Stomach (tissue), 9 donors: ENCODE data around the gene SNAPC5. TPM values are rescaled to one million over a fixed set of nuclear protein-coding genes. Genes with fewer than 3 reads are reported as not detected.

Source experiments
- DNase-seq, 2 donors: peaks; one replicate each; pipeline versions ENCODE4 v3.0.0 to v3.0.0-alpha.2; 2013 to 2019
- H3K27ac ChIP-seq, 5 donors: fragments of 200-600 bp in 4 of 5; sonication (generic) in 4 of 5; one replicate each; pipeline ENCODE4 v1.5.1; 2013 to 2019; ENCODE audit warnings: mild to moderate bottlenecking in 1 of 5, moderate library complexity in 1 of 5
- H3K27me3 ChIP-seq, 3 donors: fragments of 200-600 bp; sonication (generic); one replicate each; pipeline ENCODE4 v1.5.1; 2017 to 2019; ENCODE audit warnings: mixed run types in 1 of 3
- H3K36me3 ChIP-seq, 4 donors: fragments of 200-600 bp; sonication (generic); 1 replicate in 3 of 4; 2 replicates in 1 of 4; pipeline ENCODE4 v1.5.1; 2016 to 2019
- H3K4me1 ChIP-seq, 4 donors: fragments of 200-600 bp; sonication (generic); one replicate each; pipeline ENCODE4 v1.5.1; 2016 to 2019
- H3K4me3 ChIP-seq, 4 donors: fragments of 200-600 bp; sonication (generic) in 3 of 4; one replicate each; pipeline ENCODE4 v1.5.1; 2016 to 2019; ENCODE audit warnings: mild to moderate bottlenecking in 1 of 4
- H3K9me3 ChIP-seq, 4 donors: fragments of 200-600 bp; sonication (generic); one replicate each; pipeline ENCODE4 v1.5.1; 2016 to 2019
- EP300 ChIP-seq: sonication (generic); formaldehyde crosslinking; IDR thresholded peaks from one replicate; pipeline ENCODE4 v1.6.1; 2017; ENCODE audit warnings: antibody characterized with exemption
- POLR2A ChIP-seq, 4 donors: fragments of 450-650 bp; IDR thresholded peaks; one replicate each; pipeline ENCODE4 v1.6.1; 2016; ENCODE audit warnings: antibody characterized with exemption in 4 of 4, control low read depth in 2 of 4, mild to moderate bottlenecking in 1 of 4, moderate library complexity in 1 of 4
- POLR2AphosphoS5 ChIP-seq, 3 donors: sonication (generic); formaldehyde crosslinking; IDR thresholded peaks; one replicate each; pipeline ENCODE4 v1.6.1; 2016; ENCODE audit warnings: antibody characterized with exemption in 3 of 3
- WGBS, 5 donors: extraction: QIAGEN DNeasy Blood & Tissue Kit in 3 of 5; methylation state at CpG; one replicate each; pipeline versions ENCODE4 v1.1.5 to v1.1.7; 2013 to 2018; 5-methylcytosine and 5-hydroxymethylcytosine counted together
- intact Hi-C: fragments of 100-400 bp; cut with DNase I; formaldehyde crosslinking; loops from one replicate; pipeline ENCODE4 v1.15.1; 2023; ENCODE audit warnings: low total_unique reads
- polyA plus RNA-seq, 3 donors: library from polyadenylated mRNA; stranded (reverse); fragments of 200-250 nt; gene quantifications; one replicate each; pipeline ENCODE4 v1.2.3, GENCODE V29; 2013
- total RNA-seq, 5 donors: library from RNA; depleted of rRNA; stranded (reverse); fragments of >200 nt; gene quantifications; one replicate each; pipeline versions ENCODE4 v1.1.0 to v1.2.3, GENCODE V29; 2014 to 2016
- TF ChIP-seq, protein P1 (sequence below), 7 experiments: fragments of 450-650 bp in 4 of 7; fragments of 200-600 bp in 3 of 7; sonication (generic) in 3 of 7; IDR thresholded peaks; one replicate each; pipeline ENCODE4 v1.5.1; 2016 to 2019; ENCODE audit warnings: antibody characterized with exemption in 7 of 7, control low read depth in 2 of 7, mild to moderate bottlenecking in 1 of 7
- donor health status: healthy with polysubstance abuse.
- donor health status: Bipolar disorder and iron deficiency.
- donor health status: healthy.

Gene SNAPC5
- total and polyA plus RNA-seq, 8 donors = 2.3 to 49.0 (median 18.0) TPM

DNA sequence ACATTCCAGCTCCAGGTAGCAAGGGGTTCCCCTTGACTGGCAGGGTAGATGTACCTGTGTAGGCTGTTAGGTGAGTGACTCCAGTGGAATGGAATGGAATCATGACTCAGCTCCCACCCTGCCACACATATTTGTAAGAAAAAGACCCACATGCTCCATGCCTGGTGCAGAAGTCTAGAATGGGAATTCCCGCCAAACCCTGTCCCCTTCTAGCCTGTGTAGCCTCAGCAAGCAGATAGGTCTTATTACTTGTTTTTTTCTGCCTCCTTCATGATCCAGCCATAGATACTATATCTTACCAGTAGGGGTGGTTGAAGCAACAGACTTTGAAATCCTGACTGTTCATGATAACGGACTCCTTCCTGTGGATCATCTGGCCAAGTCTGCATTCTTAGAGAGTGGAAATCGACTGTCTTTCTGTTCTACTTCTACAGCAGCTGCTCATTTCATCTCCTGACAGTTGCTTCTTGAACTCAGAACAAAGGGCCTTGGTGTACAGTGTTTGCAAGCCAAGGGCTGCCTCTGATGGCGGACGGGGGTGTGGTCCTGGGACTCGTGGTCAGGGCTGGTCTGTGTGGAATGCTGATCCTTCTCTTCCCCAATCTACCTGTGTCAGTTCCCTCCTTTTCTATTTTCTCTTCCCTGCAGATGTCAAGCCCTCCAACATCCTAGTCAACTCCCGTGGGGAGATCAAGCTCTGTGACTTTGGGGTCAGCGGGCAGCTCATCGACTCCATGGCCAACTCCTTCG is 16.3 kb downstream of the SNAPC5 start:
- H3K36me3 ChIP-seq = peaks cover 14 to 45% (median 44%) of the 10 kb centered on the region in 4 donors
- intact Hi-C loops = no loop called here
- H3K9me3 ChIP-seq = no peaks in the 10 kb centered on the region
- H3K4me3 ChIP-seq = no peak overlapping the region
- TF ChIP-seq POLR2A (IDR thresholded peaks at IDR 0.05) (no peak), POLR2AphosphoS5 (IDR thresholded peaks at IDR 0.05) (no peak), EP300 (no peak)
- TF ChIP-seq, protein P1, sequence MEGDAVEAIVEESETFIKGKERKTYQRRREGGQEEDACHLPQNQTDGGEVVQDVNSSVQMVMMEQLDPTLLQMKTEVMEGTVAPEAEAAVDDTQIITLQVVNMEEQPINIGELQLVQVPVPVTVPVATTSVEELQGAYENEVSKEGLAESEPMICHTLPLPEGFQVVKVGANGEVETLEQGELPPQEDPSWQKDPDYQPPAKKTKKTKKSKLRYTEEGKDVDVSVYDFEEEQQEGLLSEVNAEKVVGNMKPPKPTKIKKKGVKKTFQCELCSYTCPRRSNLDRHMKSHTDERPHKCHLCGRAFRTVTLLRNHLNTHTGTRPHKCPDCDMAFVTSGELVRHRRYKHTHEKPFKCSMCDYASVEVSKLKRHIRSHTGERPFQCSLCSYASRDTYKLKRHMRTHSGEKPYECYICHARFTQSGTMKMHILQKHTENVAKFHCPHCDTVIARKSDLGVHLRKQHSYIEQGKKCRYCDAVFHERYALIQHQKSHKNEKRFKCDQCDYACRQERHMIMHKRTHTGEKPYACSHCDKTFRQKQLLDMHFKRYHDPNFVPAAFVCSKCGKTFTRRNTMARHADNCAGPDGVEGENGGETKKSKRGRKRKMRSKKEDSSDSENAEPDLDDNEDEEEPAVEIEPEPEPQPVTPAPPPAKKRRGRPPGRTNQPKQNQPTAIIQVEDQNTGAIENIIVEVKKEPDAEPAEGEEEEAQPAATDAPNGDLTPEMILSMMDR (IDR thresholded peaks at IDR 0.05) = no peak
- peaks cover 0 to 10% (median 0%) of the 10 kb centered on the region in 4 donors for H3K4me1 ChIP-seq
- WGBS, 5 donors = 89 to 95% (median 91%) methylated on average over 10 of the region's 10 CpGs
- DNase-seq = no peak
- H3K27ac ChIP-seq = no peak overlapping the region
- no peaks in the 10 kb centered on the region for H3K27me3 ChIP-seq

DNA sequence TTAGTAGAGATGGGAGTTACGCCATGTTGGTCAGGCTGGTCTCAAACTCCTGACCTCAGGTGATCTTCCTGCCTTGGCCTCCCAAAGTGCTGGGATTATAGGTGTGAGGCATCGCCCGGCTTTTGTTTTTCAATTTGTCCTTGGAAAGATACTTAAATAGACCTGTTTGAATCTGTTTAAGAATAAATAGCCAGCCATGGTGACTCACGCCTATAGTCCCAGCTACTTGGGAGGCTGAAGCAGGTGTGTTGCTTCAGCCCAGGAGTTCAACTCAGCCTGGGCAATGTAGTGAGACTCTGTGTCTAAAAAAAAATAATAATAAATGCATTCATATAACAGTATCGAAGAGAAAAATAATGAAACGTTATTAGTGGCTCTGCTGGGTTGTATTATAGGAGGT is 17.3 kb downstream of the SNAPC5 start:
- no peaks in the 10 kb centered on the region for H3K27me3 ChIP-seq
- intact Hi-C loops = no loop called here
- H3K4me1 ChIP-seq = peaks cover 0 to 10% (median 0%) of the 10 kb centered on the region in 4 donors
- H3K9me3 ChIP-seq = no peaks in the 10 kb centered on the region
- H3K36me3 ChIP-seq = peaks cover 12 to 35% (median 34%) of the 10 kb centered on the region in 4 donors
- WGBS, 5 donors = 80 to 97% (median 88%) methylated on average over 6 of the region's 6 CpGs
- TF ChIP-seq, protein P1 (IDR thresholded peaks at IDR 0.05) = no peak
- TF ChIP-seq POLR2AphosphoS5 (IDR thresholded peaks at IDR 0.05) (no peak), POLR2A (IDR thresholded peaks at IDR 0.05) (no peak), EP300 (no peak)
- H3K27ac ChIP-seq = no peak overlapping the region
- no peak for DNase-seq
- no peak overlapping the region for H3K4me3 ChIP-seq

DNA sequence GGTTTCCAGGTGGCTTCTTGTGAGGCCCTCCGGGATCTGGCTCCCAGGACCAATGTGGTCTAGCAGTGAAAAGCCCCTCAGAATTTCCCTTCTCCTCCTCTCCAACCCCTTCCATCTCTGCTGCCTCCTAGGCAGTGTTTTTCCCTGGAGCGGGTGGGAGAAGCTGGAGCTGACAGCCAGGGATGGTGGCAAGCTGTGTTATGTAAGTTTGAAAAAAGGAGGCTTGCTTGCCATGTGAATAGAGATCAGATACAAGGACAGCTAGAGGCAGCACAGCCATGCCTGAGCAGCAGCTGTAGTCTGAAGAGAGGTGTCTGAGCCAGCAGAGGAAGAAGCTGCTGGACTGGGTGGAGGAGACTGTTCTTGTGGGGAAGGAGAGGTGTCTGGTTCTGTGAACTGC is 20.6 kb downstream of the SNAPC5 start:
- Histone ChIP-seq H3K4me3 (no peak overlapping the region), H3K27me3 (no peaks in the 10 kb centered on the region), H3K27ac (no peak overlapping the region), H3K36me3 (peaks cover 3 to 14% (median 13%) of the 10 kb centered on the region in 4 donors), H3K9me3 (no peaks in the 10 kb centered on the region), H3K4me1 (peaks cover 0 to 12% (median 5%) of the 10 kb centered on the region in 4 donors)
- TF ChIP-seq, protein P1 (IDR thresholded peaks at IDR 0.05) = no peak
- TF ChIP-seq POLR2AphosphoS5 (IDR thresholded peaks at IDR 0.05) (no peak), POLR2A (IDR thresholded peaks at IDR 0.05) (no peak), EP300 (no peak)
- 85 to 100% (median 90%) methylated on average over 2 of the region's 2 CpGs for WGBS, 5 donors
- intact Hi-C loops = no loop called here
- DNase-seq = no peak

DNA sequence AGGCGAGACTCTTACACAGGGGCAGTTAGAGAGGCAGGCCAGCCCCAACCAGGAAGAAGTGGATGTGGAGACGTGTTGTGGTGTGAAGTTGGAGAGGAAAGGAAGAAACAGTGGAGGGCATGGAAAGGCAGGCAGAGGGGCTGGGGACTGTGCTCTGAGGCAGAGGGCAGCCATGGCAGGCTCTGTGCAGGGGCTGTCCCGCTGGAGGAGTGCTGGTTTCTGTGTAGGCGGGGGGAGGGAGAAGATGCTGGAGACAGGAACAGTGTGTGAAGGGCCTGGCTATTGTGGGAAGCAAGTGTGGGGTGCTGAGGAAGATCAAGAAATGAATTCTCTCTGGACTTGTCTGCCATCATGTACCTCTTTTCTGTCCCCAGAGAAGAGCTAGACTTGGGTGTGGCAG is 21.0 kb downstream of the SNAPC5 start:
- Histone ChIP-seq H3K4me1 (peaks cover 0 to 13% (median 5%) of the 10 kb centered on the region in 4 donors), H3K9me3 (no peaks in the 10 kb centered on the region), H3K4me3 (no peak overlapping the region), H3K27me3 (no peaks in the 10 kb centered on the region), H3K36me3 (peaks cover 0 to 9% (median 8%) of the 10 kb centered on the region in 4 donors), H3K27ac (no peak overlapping the region)
- 86 to 94% (median 93%) methylated on average over 4 of the region's 4 CpGs for WGBS, 5 donors
- TF ChIP-seq POLR2AphosphoS5 (IDR thresholded peaks at IDR 0.05) (no peak), EP300 (no peak), POLR2A (IDR thresholded peaks at IDR 0.05) (no peak)
- TF ChIP-seq, protein P1 (IDR thresholded peaks at IDR 0.05) = no peak
- no peak for DNase-seq
- intact Hi-C loops = no loop called here
